ENCODE data around the gene S100PBP.

S100PBP gene

GRCh38 chr1:32878183-32878582 is 60.7 kb downstream of the S100PBP start:
- TF ChIP-seq ZNF274 (IDR thresholded peaks at IDR 0.05; ENCODE audit: low read depth, low read length), result no peak
- H3K4me3 ChIP-seq (ENCODE audit: low read length), result no peak overlapping the region

GRCh38 chr1:32878637-32879041 is 61.2 kb downstream of the S100PBP start:
- H3K4me3 ChIP-seq (ENCODE audit: low read length), result no peak overlapping the region
- TF ChIP-seq ZNF274 (IDR thresholded peaks at IDR 0.05; ENCODE audit: low read depth, low read length), result no peak

- TF ChIP-seq ZNF274 (IDR thresholded peaks at IDR 0.05; ENCODE audit: low read depth, low read length), result no peak
These were observed 63.8 kb downstream of the S100PBP start for GRCh38 chr1:32881291-32881690.

GRCh38 chr1:32881871-32882850 is 64.7 kb downstream of the S100PBP start:
- TF ChIP-seq ZNF274 (IDR thresholded peaks at IDR 0.05; ENCODE audit: low read depth, low read length), result no peak
- H3K4me3 ChIP-seq (ENCODE audit: low read length), result no peak overlapping the region

More at GRCh38 chr1:32881291-32881690, 63.8 kb downstream of the S100PBP start:
- H3K4me3 ChIP-seq (ENCODE audit: low read length), result no peak overlapping the region

- H3K4me3 ChIP-seq (ENCODE audit: low read length), result no peak overlapping the region
- TF ChIP-seq ZNF274 (IDR thresholded peaks at IDR 0.05; ENCODE audit: low read depth, low read length), result no peak
These were observed 66.0 kb downstream of the S100PBP start for GRCh38 chr1:32883338-32884031.

GRCh38 chr1:32884032-32884372 is 66.5 kb downstream of the S100PBP start:
- no peak for TF ChIP-seq ZNF274 (IDR thresholded peaks at IDR 0.05; ENCODE audit: low read depth, low read length)

GRCh38 chr1:32884726-32885125 is 67.3 kb downstream of the S100PBP start:
- TF ChIP-seq ZNF274 (IDR thresholded peaks at IDR 0.05; ENCODE audit: low read depth, low read length), result no peak
- no peak overlapping the region for H3K4me3 ChIP-seq (ENCODE audit: low read length)

More at GRCh38 chr1:32884032-32884372, 66.5 kb downstream of the S100PBP start:
- H3K4me3 ChIP-seq (ENCODE audit: low read length), result no peak overlapping the region

- no peak overlapping the region for H3K4me3 ChIP-seq (ENCODE audit: low read length)
- TF ChIP-seq ZNF274 (IDR thresholded peaks at IDR 0.05; ENCODE audit: low read depth, low read length), result no peak
These were observed 68.2 kb downstream of the S100PBP start for GRCh38 chr1:32885676-32886003.

GRCh38 chr1:32886004-32886827 is 68.8 kb downstream of the S100PBP start, which contains the start of gene HPCA:
Gene HPCA, plus strand, starts transcription at chr1:32886491. Its CDS starts 2,408 bp downstream, at chr1:32888899.
- H3K4me3 ChIP-seq (ENCODE audit: low read length), result no peak within 1 kb of the TSS
- TF ChIP-seq ZNF274 (IDR thresholded peaks at IDR 0.05; ENCODE audit: low read depth, low read length), result no peak

GRCh38 chr1:32886828-32887414 is 69.5 kb downstream of the S100PBP start:
- H3K4me3 ChIP-seq (ENCODE audit: low read length), result no peak overlapping the region
- TF ChIP-seq ZNF274 (IDR thresholded peaks at IDR 0.05; ENCODE audit: low read depth, low read length), result no peak

GRCh38 chr1:32887623-32888022 is 70.2 kb downstream of the S100PBP start:
- H3K4me3 ChIP-seq (ENCODE audit: low read length), result no peak overlapping the region
- TF ChIP-seq ZNF274 (IDR thresholded peaks at IDR 0.05; ENCODE audit: low read depth, low read length), result no peak

- TF ChIP-seq ZNF274 (IDR thresholded peaks at IDR 0.05; ENCODE audit: low read depth, low read length), result no peak
- H3K4me3 ChIP-seq (ENCODE audit: low read length), result no peak overlapping the region
These were observed 70.7 kb downstream of the S100PBP start for GRCh38 chr1:32888134-32888533.

GRCh38 chr1:32888677-32889420 is 71.4 kb downstream of the S100PBP start:
- H3K4me3 ChIP-seq (ENCODE audit: low read length), result no peak overlapping the region
- no peak for TF ChIP-seq ZNF274 (IDR thresholded peaks at IDR 0.05; ENCODE audit: low read depth, low read length)

Measured in GM08714 (cell line).